ENCODE measurements around the gene ZBTB16. TPM values are rescaled to one million over a fixed set of nuclear protein-coding genes. Genes with fewer than 3 reads are reported as not detected.

The ZBTB16 gene
- total RNA-seq, 1 donor from 2014 or later, result not detected

- no peak for DNase-seq (ENCODE audit: low spot score in 2 of 2, unreplicated experiment in 2 of 2)
These were observed 199.2 kb downstream of the ZBTB16 start for GRCh38 chr11:114258696-114259095.

GRCh38 chr11:114259124-114259526 is 199.6 kb downstream of the ZBTB16 start:
- Mint-ChIP-seq H3K27me3 (ENCODE audit: low read depth) (peaks cover 36% of the 10 kb centered on the region), H3K4me1 (peaks cover 9% of the 10 kb centered on the region), H3K36me3 (no peaks in the 10 kb centered on the region), H3K27ac (no peak overlapping the region), H3K4me3 (no peak overlapping the region), H3K9me3 (no peaks in the 10 kb centered on the region)
- no peak for TF ChIP-seq CTCF (IDR thresholded peaks at IDR 0.05; ENCODE audit: unreplicated experiment)
- no peak for DNase-seq (ENCODE audit: low spot score in 2 of 2, unreplicated experiment in 2 of 2)

More at GRCh38 chr11:114258696-114259095, 199.2 kb downstream of the ZBTB16 start:
- no peaks in the 10 kb centered on the region for H3K36me3 Mint-ChIP-seq
- H3K27me3 Mint-ChIP-seq (ENCODE audit: low read depth), result peaks cover 36% of the 10 kb centered on the region
- H3K27ac Mint-ChIP-seq, result no peak overlapping the region
- H3K4me3 Mint-ChIP-seq, result no peak overlapping the region
- no peak for TF ChIP-seq CTCF (IDR thresholded peaks at IDR 0.05; ENCODE audit: unreplicated experiment)
- no peaks in the 10 kb centered on the region for H3K9me3 Mint-ChIP-seq
- H3K4me1 Mint-ChIP-seq, result peaks cover 9% of the 10 kb centered on the region

GRCh38 chr11:114259551-114259983 is 200.1 kb downstream of the ZBTB16 start:
- Mint-ChIP-seq H3K4me3 (no peak overlapping the region), H3K27ac (no peak overlapping the region), H3K27me3 (ENCODE audit: low read depth) (peaks cover 36% of the 10 kb centered on the region), H3K9me3 (no peaks in the 10 kb centered on the region), H3K36me3 (no peaks in the 10 kb centered on the region), H3K4me1 (peaks cover 9% of the 10 kb centered on the region)
- DNase-seq (ENCODE audit: low spot score in 2 of 2, unreplicated experiment in 2 of 2), result no peak
- no peak for TF ChIP-seq CTCF (IDR thresholded peaks at IDR 0.05; ENCODE audit: unreplicated experiment)

GRCh38 chr11:114260077-114260476 is 200.6 kb downstream of the ZBTB16 start:
- H3K36me3 Mint-ChIP-seq, result no peaks in the 10 kb centered on the region
- no peak overlapping the region for H3K27ac Mint-ChIP-seq
- H3K9me3 Mint-ChIP-seq, result no peaks in the 10 kb centered on the region
- no peak for TF ChIP-seq CTCF (IDR thresholded peaks at IDR 0.05; ENCODE audit: unreplicated experiment)
- peaks cover 35% of the 10 kb centered on the region for H3K27me3 Mint-ChIP-seq (ENCODE audit: low read depth)
- DNase-seq (ENCODE audit: low spot score in 2 of 2, unreplicated experiment in 2 of 2), result no peak
- no peak overlapping the region for H3K4me3 Mint-ChIP-seq
- H3K4me1 Mint-ChIP-seq, result peaks cover 9% of the 10 kb centered on the region

- Mint-ChIP-seq H3K27ac (no peak overlapping the region), H3K9me3 (no peaks in the 10 kb centered on the region), H3K27me3 (ENCODE audit: low read depth) (peaks cover 34% of the 10 kb centered on the region), H3K4me1 (peaks cover 9% of the 10 kb centered on the region), H3K36me3 (no peaks in the 10 kb centered on the region), H3K4me3 (no peak overlapping the region)
- no peak for TF ChIP-seq CTCF (IDR thresholded peaks at IDR 0.05; ENCODE audit: unreplicated experiment)
- DNase-seq (ENCODE audit: low spot score in 2 of 2, unreplicated experiment in 2 of 2), result no peak
These were observed 201.0 kb downstream of the ZBTB16 start for GRCh38 chr11:114260483-114260882.

- no peak overlapping the region for H3K4me3 Mint-ChIP-seq
These were observed 202.3 kb downstream of the ZBTB16 start for GRCh38 chr11:114261791-114262190.

More at GRCh38 chr11:114261791-114262190, 202.3 kb downstream of the ZBTB16 start:
- TF ChIP-seq CTCF (IDR thresholded peaks at IDR 0.05; ENCODE audit: unreplicated experiment), result no peak
- Mint-ChIP-seq H3K27me3 (ENCODE audit: low read depth) (peaks cover 27% of the 10 kb centered on the region), H3K36me3 (no peaks in the 10 kb centered on the region), H3K9me3 (no peaks in the 10 kb centered on the region), H3K4me1 (peaks cover 9% of the 10 kb centered on the region), H3K27ac (no peak overlapping the region)
- DNase-seq (ENCODE audit: low spot score in 2 of 2, unreplicated experiment in 2 of 2), result no peak

Data from mesothelial cell of epicardium (in vitro differentiated cells).